ENCODE measurements around the gene EME1. TPM values are rescaled to one million over a fixed set of nuclear protein-coding genes. Genes with fewer than 3 reads are reported as not detected.

Gene EME1
- polyA plus RNA-seq, 1 donor from 2014 or later = not detected

DNA sequence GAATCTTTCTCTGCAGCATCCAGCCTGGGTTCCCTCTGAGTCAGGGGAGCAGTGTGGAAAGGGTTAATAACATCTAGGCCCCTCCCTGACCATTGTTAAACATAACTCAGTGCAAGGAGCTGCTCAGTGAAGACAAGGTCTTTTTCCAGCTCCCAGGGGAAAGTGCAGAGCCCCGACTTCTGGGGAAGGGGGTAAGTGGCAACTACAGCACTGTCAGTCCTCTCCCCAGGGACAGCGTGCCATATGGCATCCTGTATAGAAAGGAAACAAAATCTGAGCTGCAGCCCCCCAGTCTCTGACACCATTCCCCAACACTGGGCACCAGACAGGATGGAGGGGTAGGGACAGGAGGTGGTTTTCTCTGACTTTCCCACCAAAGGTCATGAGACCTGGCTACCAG, 7.9 kb upstream of the EME1 start:
- Mint-ChIP-seq H3K9me3 (no peaks in the 10 kb centered on the region), H3K27ac (no peak overlapping the region), H3K36me3 (peaks cover 2% of the 10 kb centered on the region), H3K4me3 (no peak overlapping the region), H3K4me1 (peaks cover 5 to 8% (median 6%) of the 10 kb centered on the region in 3 donors), H3K27me3 (no peaks in the 10 kb centered on the region)

DNA sequence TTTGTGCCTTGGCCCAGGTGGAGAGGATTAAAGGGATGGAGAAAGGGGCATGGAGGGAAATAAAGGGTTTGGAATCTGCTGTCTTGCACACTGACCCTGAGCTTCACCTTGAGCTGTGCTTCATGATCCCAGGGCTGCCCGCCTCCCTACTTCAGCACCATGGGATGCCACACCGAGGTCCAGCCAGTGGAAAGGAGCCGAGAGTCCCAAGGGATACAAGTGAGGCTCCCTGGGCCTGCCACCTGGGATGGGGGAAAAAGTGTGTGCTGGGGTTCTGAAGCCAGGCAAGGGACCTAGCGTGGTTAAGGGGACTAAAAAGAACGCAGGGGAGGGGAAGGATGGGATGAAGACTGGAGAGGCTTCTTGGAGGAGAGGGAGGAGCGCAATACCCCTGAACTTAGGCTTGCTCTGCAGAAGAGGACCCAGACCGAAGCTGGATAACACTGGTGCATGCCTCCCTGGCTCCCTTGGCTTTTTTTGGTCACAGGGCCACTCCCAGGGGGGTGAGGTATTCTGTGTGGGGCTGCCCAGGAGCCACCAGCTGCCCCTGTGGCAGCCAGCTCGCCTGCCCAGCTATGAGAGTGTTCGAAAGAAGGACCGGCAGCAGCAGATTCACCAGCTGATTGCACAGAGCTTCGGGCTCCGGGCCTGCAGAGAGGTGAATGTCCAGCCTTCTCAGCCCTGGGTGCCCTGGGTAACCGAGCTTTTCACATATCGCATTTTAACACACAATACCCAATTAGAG, 7.2 kb upstream of the EME1 start:
- Mint-ChIP-seq H3K4me3 (no peak overlapping the region), H3K9me3 (no peaks in the 10 kb centered on the region), H3K27ac (no peak overlapping the region), H3K4me1 (peaks cover 5 to 11% (median 6%) of the 10 kb centered on the region in 3 donors), H3K36me3 (peaks cover 2% of the 10 kb centered on the region), H3K27me3 (no peaks in the 10 kb centered on the region)

DNA sequence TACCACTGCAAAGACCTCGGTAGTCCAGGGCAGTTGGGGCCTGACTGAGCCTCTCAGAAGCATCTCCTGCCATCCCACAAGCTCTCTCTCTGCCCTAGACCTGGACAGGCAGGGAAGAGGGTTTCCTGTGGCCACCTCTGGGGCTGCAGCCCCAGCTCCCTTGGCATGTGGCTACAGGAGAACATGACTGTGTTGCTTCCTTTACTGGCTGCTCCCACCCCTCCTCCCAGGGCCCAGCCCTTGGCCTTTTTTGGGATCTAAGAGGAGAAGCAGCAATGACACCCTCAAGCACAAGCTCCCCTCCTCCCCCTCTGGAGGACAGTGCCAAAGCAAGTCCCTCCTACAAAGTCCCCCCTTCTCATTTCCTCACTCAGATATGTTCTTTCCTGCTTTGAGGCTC, 5.6 kb upstream of the EME1 start:
- no peaks in the 10 kb centered on the region for H3K27me3 Mint-ChIP-seq
- H3K27ac Mint-ChIP-seq = no peak overlapping the region

DNA sequence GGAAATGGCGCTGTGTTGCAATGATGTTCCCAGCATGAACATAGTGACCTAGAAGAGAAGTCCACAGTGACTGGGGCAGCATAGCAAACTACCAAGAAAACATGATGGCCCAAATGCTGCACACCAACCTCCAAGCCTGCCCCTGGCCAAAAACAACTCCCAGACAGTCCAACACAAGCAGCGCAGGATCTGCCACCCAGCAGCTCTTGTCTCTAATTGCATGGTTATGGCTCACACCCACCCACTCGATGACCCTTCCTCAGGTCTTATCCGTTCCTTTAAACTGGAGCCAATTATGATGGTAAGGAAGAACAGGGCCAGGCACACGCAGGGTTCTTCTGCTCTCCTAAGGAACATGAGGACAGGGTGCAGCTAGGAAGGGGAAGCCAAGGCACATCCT, 3.0 kb upstream of the EME1 start:
- Mint-ChIP-seq H3K4me3 (peak overlapping the region in 1 of 4 donors; percentile 46), H3K36me3 (peaks cover 4% of the 10 kb centered on the region)

More for the DNA sequence above, 5.6 kb upstream of the EME1 start:
- H3K4me3 Mint-ChIP-seq = no peak overlapping the region
- H3K36me3 Mint-ChIP-seq = peaks cover 4% of the 10 kb centered on the region
- H3K9me3 Mint-ChIP-seq = no peaks in the 10 kb centered on the region
- peaks cover 4 to 14% (median 7%) of the 10 kb centered on the region in 3 donors for H3K4me1 Mint-ChIP-seq

DNA sequence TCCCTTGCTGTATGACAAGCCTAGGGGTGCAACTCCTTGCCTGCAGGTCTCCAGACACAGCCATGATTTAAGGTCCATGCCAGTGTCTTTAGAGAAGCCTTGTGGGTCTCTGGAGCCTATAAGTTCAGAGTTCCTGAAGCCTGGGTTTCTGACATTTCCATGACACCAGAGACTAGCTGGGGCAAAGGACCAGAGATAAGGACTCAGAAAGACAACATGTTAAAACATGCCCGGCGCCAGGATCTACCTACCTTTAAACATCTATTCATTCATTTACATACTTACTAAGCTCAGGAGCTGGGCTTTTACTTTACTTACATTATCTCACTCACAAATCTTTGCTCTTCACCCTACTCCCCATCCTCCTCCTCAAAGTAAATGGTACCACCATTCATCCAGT, 1.5 kb upstream of the EME1 start:
- Mint-ChIP-seq H3K27ac (peak overlapping the region in 1 of 3 donors; percentile 81), H3K9me3 (no peaks in the 10 kb centered on the region), H3K4me3 (peak overlapping the region; percentile 39 to 100 (median 66)), H3K27me3 (no peaks in the 10 kb centered on the region), H3K36me3 (peaks cover 4% of the 10 kb centered on the region), H3K4me1 (peaks cover 13 to 22% (median 14%) of the 10 kb centered on the region in 3 donors)

More for the DNA sequence above, 3.0 kb upstream of the EME1 start:
- H3K27me3 Mint-ChIP-seq = no peaks in the 10 kb centered on the region
- peak overlapping the region in 1 of 3 donors; percentile 32 for H3K27ac Mint-ChIP-seq
- H3K9me3 Mint-ChIP-seq = no peaks in the 10 kb centered on the region
- peaks cover 13 to 22% (median 14%) of the 10 kb centered on the region in 3 donors for H3K4me1 Mint-ChIP-seq

DNA sequence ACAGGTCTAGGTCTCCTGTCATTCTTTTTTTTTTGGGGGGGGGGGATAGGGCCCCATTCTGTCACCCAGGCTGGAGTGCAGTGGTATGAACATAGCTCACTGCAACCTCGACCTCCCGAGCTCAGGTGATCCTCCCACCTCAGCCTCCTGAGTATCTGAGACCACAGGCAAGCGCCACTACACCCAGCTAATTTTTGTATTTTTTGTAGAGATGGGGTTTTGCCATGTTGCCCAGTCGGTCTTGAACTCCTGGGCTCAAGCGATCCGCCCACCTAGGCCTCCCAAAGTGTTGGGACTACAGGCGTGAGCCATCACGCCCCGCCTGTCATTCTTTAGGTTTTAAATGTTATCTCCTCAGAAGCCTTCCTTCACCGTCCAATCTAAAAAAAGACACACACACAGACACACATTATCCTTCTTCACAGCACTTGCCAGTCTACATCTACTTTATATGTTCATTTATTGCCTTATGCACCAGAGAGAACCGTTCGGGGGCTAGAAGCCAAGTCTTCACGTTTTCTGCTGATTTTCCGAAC, 739 bp upstream of the EME1 start:
- peaks cover 4% of the 10 kb centered on the region for H3K36me3 Mint-ChIP-seq
- peak overlapping the region; percentile 82 to 100 (median 99) for H3K27ac Mint-ChIP-seq
- no peaks in the 10 kb centered on the region for H3K27me3 Mint-ChIP-seq
- peak overlapping the region; percentile 88 to 100 (median 99) for H3K4me3 Mint-ChIP-seq
- peaks cover 13 to 22% (median 14%) of the 10 kb centered on the region in 3 donors for H3K4me1 Mint-ChIP-seq
- H3K9me3 Mint-ChIP-seq = no peaks in the 10 kb centered on the region

DNA sequence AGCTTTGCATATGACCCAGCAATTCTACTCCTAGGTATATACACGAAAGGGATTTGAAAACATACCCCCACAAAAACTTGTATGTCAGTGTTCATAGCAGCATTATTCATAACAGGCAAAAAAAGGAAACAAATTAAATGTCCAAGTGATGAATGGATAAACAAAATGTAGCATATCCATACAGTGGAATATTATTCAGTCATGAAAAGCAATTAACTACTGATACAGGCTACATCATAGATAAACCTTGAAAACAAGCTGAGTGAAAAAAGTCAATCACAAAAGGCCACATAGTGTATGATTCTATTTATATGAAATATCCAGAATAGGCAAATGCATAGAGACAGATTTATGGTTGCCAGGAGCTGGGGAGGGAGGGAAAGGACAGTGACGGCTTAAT, 676 bp downstream of the EME1 start:
- H3K4me3 Mint-ChIP-seq = peak overlapping the region in 2 of 4 donors; percentile 46 to 68
- H3K36me3 Mint-ChIP-seq = peaks cover 4% of the 10 kb centered on the region
- H3K9me3 Mint-ChIP-seq = no peaks in the 10 kb centered on the region
- no peaks in the 10 kb centered on the region for H3K27me3 Mint-ChIP-seq
- no peak overlapping the region for H3K27ac Mint-ChIP-seq
- H3K4me1 Mint-ChIP-seq = peaks cover 13 to 22% (median 14%) of the 10 kb centered on the region in 3 donors

DNA sequence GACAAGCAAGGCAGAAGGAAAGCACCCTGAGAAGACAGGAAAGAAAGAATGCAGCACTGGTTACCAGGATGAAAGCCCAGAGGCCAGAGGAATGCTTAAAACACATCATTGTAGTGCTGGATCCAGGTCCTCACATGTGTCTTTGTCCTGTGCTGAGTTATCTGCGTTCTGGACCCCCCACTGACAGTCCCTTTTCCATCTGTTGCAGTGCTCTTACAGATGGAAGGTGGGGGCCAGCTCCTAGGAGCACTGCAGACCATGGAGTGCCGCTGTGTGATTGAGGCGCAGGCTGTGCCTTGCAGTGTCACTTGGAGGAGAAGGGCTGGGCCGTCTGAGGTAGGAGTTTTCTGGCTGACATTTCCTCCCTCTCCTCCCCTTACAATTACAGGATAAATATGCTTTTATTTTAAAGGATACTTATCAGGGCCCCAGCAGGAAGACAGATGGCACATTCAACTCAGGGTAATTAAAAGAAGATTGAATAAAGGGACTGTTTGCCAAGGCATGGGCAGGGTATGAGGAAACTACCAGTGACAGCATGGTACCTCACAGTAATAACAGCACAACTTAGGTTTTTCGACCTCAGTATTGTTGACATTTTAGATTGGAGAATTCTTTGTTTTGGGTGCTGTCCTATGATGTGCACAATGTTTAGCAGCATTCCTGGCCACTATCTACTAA, 3.0 kb downstream of the EME1 start:
- peaks cover 2% of the 10 kb centered on the region for H3K36me3 Mint-ChIP-seq
- H3K27me3 Mint-ChIP-seq = no peaks in the 10 kb centered on the region
- peaks cover 13 to 18% (median 14%) of the 10 kb centered on the region in 3 donors for H3K4me1 Mint-ChIP-seq
- no peak overlapping the region for H3K27ac Mint-ChIP-seq
- no peaks in the 10 kb centered on the region for H3K9me3 Mint-ChIP-seq
- no peak overlapping the region for H3K4me3 Mint-ChIP-seq

DNA sequence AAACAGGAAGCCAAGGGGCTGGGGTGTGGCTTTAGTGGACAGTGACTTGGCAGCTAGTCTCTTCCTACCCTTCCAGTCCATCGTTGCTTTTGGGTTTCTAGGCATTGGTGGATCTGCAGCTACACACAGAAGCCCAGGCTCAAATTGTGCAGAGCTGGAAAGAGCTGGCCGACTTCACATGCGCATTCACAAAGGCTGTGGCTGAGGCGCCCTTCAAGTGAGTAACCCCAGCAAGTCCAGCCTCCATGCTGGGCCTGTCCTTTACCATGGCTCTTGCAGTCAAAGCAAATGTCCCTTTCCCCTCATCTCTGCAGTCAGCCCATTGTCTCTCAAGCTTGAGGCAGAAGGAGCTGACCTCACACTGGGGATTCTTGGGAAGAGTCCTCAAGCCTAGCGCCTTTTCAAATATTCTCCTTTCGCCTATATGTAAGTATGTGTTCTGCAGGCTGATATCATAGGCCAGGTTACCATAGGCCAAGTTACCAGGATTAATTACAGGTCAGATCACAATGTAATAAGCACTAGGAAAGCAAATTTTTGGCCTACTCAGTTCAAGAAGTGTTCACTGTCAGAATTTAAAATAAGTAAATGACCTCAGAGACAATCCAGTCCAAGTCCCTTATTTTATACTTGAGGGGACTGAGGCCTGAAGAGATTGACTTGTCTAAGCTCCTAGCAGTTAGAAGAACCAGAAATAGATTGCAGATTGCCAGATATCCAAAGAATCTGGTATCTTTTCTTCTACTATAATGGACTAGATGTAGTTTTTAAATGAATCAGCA, 6.5 kb downstream of the EME1 start:
- Mint-ChIP-seq H3K27me3 (no peaks in the 10 kb centered on the region), H3K27ac (no peak overlapping the region), H3K9me3 (no peaks in the 10 kb centered on the region), H3K4me1 (no peaks in the 10 kb centered on the region), H3K36me3 (peaks cover 5% of the 10 kb centered on the region), H3K4me3 (no peak overlapping the region)

DNA sequence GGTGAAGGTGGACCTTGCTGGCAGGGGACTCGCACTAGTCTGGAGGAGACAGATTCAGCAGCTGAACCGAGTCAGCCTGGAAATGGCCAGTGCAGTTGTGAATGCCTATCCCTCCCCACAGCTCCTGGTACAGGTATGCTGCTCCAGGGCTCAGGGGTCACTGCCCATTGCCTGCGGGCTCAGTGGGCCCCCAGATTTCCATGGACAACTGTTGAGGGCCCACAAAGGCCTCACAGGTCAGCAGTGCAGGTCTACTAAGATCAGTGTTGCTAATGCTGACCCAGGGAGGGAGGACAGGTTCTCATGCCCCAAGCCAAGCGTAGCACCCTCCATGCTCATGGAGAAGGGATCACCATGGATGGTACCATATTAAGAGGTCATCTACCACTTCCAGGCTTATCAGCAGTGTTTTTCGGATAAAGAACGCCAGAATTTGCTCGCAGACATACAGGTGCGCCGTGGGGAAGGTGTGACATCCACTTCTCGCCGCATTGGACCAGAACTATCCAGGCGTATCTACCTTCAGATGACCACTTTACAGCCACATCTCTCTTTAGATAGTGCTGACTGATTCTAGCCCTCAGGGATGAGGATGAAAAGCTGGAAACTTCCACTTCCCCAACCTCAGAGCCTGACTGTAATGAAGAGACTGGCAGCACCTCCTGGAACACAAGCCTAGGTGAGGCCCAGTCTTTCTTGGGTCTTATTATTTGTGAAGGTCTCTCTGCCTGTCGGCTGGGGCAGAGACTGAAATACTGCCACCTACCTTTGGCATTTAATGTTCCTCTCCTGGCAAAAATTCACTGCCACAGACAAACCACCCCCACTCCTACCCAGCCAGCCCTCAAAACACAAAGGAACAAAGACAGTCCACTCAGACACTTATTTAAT, 7.6 kb downstream of the EME1 start:
- Mint-ChIP-seq H3K27ac (no peak overlapping the region), H3K9me3 (no peaks in the 10 kb centered on the region), H3K4me3 (peak overlapping the region in 1 of 4 donors; percentile 48), H3K4me1 (no peaks in the 10 kb centered on the region), H3K27me3 (no peaks in the 10 kb centered on the region), H3K36me3 (peaks cover 10% of the 10 kb centered on the region)

DNA sequence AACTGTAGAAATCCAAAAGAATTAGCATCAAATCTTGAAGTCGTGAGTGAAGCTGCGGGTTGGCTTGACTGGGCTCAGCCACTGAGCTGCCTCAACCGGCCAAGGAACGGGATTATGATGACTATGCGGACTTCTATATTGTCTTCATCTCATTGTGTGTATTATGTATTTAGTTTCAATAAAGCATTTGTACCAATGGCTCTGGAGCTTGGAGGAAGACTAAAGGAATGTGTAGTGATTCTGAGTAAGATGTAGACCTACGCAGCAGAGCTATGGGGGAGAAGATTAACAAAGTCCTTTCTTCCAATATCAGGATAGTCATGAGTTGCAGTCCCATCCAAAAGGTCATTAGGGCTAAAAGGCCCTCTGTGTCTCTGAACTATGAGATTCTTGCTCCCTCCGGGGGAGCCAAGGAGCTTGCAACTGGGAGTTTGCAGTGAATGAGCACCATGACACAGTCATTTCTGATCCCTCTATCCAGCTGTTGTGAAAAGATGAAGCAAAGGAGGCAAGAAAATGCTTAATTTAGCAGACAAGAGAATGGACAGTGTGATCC, 8.3 kb downstream of the EME1 start:
- Mint-ChIP-seq H3K36me3 (peaks cover 10% of the 10 kb centered on the region), H3K4me3 (peak overlapping the region in 1 of 4 donors; percentile 48), H3K9me3 (no peaks in the 10 kb centered on the region), H3K27me3 (no peaks in the 10 kb centered on the region), H3K27ac (no peak overlapping the region), H3K4me1 (no peaks in the 10 kb centered on the region)

DNA sequence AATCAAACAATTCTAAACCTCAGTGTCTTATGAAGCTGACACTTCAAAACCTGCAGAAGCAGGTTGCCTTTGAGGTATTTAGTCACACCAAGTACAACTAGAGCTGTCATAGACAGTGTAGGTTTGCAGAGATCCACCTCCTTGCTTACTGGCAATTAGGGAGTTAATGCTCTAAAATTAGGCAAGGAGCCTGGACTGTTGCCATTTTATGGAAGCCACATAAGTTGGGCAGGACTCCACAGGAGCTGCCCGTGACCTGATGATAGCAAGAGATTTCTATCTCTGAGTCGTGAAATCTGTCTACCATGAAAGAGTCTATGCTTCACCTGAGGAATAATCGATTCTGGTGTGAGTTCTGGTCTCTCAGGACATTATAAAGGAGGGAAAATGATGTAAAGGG, 8.9 kb downstream of the EME1 start:
- Mint-ChIP-seq H3K4me3 (no peak overlapping the region), H3K27ac (no peak overlapping the region), H3K36me3 (peaks cover 14% of the 10 kb centered on the region), H3K4me1 (no peaks in the 10 kb centered on the region), H3K27me3 (no peaks in the 10 kb centered on the region), H3K9me3 (no peaks in the 10 kb centered on the region)

DNA sequence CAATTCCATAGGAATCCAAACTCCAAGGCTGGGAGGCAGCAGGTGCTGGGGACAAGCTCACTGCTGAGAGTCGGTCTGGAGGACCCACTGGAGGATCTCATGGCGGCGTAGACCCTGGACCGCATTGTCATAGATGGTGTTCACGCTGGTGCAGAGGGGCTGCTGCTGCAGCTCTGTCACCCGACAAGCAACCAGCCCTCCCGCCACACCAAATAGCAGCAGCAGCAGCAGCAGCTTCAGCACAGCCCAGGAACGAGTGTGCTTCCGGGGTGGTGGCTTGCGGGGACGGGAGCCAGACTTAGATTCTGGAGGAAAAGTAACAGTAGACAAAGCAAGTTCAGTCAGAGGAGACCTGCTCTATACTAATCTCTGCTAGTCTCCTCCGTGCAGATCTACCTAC, 9.9 kb downstream of the EME1 start:
- Mint-ChIP-seq H3K27me3 (no peaks in the 10 kb centered on the region), H3K36me3 (peaks cover 14% of the 10 kb centered on the region), H3K9me3 (no peaks in the 10 kb centered on the region), H3K4me1 (no peaks in the 10 kb centered on the region), H3K27ac (no peak overlapping the region), H3K4me3 (peak overlapping the region in 1 of 4 donors; percentile 9)

DNA sequence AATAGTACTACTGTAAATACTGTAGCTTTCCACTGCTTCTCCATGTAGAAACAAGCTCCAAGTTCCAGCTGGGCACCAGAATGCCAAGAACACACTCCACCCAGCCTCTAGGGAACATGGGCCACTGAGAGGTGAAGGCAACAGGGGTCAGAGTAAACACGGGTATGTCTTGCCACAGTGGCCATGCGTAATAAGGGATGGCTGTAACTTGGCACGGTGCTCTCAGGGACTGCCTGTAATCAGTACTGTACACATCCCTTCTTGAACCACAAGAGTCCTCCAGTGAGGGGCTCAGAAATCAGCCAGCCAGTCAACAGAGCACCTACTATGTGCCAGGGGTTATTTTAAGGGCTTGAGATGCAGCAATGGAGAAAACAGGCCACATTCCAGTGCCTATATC, 13.5 kb downstream of the EME1 start:
- peaks cover 11% of the 10 kb centered on the region for H3K36me3 Mint-ChIP-seq
- no peaks in the 10 kb centered on the region for H3K9me3 Mint-ChIP-seq
- H3K4me3 Mint-ChIP-seq = no peak overlapping the region
- peaks cover 3 to 7% (median 6%) of the 10 kb centered on the region in 3 donors for H3K4me1 Mint-ChIP-seq
- H3K27me3 Mint-ChIP-seq = no peaks in the 10 kb centered on the region
- no peak overlapping the region for H3K27ac Mint-ChIP-seq

All from IgD-negative memory B cell (primary cell).